Body of pancreas (tissue), 4 donors: ENCODE data around the gene DSCAM. TPM values are rescaled to one million over a fixed set of nuclear protein-coding genes. Genes with fewer than 3 reads are reported as not detected.

Source experiments
- ATAC-seq: fragments of 150-250 bp; one replicate; pipeline ENCODE4 v1.9.1; 2016
- DNase-seq, 4 donors: peaks; one replicate each; pipeline ENCODE4 v3.0.0-alpha.2; 2019
- H3K27ac ChIP-seq, 4 donors: fragments of 200-600 bp; sonication (generic); 1 replicate in 3 of 4; 2 replicates in 1 of 4; pipeline versions ENCODE4 v1.5.1 to v1.6.1; 2016 to 2019; ENCODE audit warnings: mild to moderate bottlenecking in 1 of 4, mixed read lengths in 1 of 4, moderate library complexity in 1 of 4
- H3K27me3 ChIP-seq, 2 donors: fragments of 200-600 bp; sonication (generic); one replicate each; pipeline ENCODE4 v1.6.0; 2016; ENCODE audit warnings: mild to moderate bottlenecking in 1 of 2
- H3K36me3 ChIP-seq, 2 donors: fragments of 200-600 bp; sonication (generic); replicated peaks in 1 of 2; 2 replicates each; pipeline ENCODE4 v1.5.1; 2016; ENCODE audit warnings: low read depth in 2 of 2; ENCODE audit not compliant: insufficient read depth in 1 of 2
- H3K4me1 ChIP-seq: fragments of 200-600 bp; sonication (generic); one replicate; pipeline ENCODE4 v1.6.0; 2016
- H3K4me3 ChIP-seq, 2 donors: fragments of 200-600 bp; sonication (generic); 1 replicate in 1 of 2; 2 replicates in 1 of 2; pipeline ENCODE4 v1.5.1; 2016 to 2019
- H3K9me3 ChIP-seq, 3 donors: fragments of 200-600 bp; sonication (generic); 1 replicate in 2 of 3; 2 replicates in 1 of 3; pipeline ENCODE4 v1.5.1; 2016
- CTCF ChIP-seq, 7 experiments: fragments of 450-650 bp in 4 of 7; fragments of 200-600 bp in 3 of 7; sonication (generic) in 3 of 7; IDR thresholded peaks; one replicate each; pipeline ENCODE4 v1.5.1; 2016 to 2019; ENCODE audit warnings: antibody characterized with exemption in 7 of 7
- POLR2A ChIP-seq, 3 donors: fragments of 450-650 bp; IDR thresholded peaks; one replicate each; pipeline ENCODE4 v1.6.1; 2016; ENCODE audit warnings: antibody characterized with exemption in 3 of 3, mild to moderate bottlenecking in 2 of 3
- WGBS, 2 donors: methylation state at CpG; one replicate each; pipeline ENCODE4 v1.1.5; 2017; 5-methylcytosine and 5-hydroxymethylcytosine counted together
- intact Hi-C: fragments of 100-400 bp; cut with DNase I; formaldehyde crosslinking; loops from one replicate; pipeline ENCODE4 v1.15.1; 2023
- total RNA-seq, 2 donors: library from RNA; depleted of rRNA; stranded (reverse); fragments of >200 nt; gene quantifications; one replicate each; pipeline ENCODE4 v1.1.0, GENCODE V29; 2016

DSCAM gene
- total RNA-seq, 2 donors from 2014 or later = 0.26 TPM; not detected in 1

- no peaks in the 10 kb centered on the region for H3K4me1 ChIP-seq
- TF ChIP-seq POLR2A (IDR thresholded peaks at IDR 0.05) = no peak
- TF ChIP-seq CTCF (IDR thresholded peaks at IDR 0.05) = no peak
- ATAC-seq (no peak), DNase-seq (no peak)
- H3K36me3 ChIP-seq = no peaks in the 10 kb centered on the region
- H3K27me3 ChIP-seq = no peaks in the 10 kb centered on the region
- H3K4me3 ChIP-seq = no peak overlapping the region
- intact Hi-C loops = no loop called here
- H3K9me3 ChIP-seq = no peaks in the 10 kb centered on the region
- H3K27ac ChIP-seq = no peak overlapping the region
- 67 to 72% methylated on average over 7 of the region's 7 CpGs for WGBS, 2 donors
These were observed 35.4 kb upstream of the DSCAM start for GRCh38 chr21:40882192-40882915.

- no peaks in the 10 kb centered on the region for H3K4me1 ChIP-seq
- no peak overlapping the region for H3K27ac ChIP-seq
- no peak for ATAC-seq
- no peaks in the 10 kb centered on the region for H3K27me3 ChIP-seq
- WGBS, 2 donors = 26 to 29% methylated on average over 2 of the region's 2 CpGs
- H3K9me3 ChIP-seq = no peaks in the 10 kb centered on the region
- no peak overlapping the region for H3K4me3 ChIP-seq
- TF ChIP-seq POLR2A (IDR thresholded peaks at IDR 0.05) (no peak), CTCF (IDR thresholded peaks at IDR 0.05) (no peak)
- DNase-seq = no peak
- no peaks in the 10 kb centered on the region for H3K36me3 ChIP-seq
- intact Hi-C loops = no loop called here
These were observed 34.8 kb upstream of the DSCAM start for GRCh38 chr21:40881767-40882166.

- TF ChIP-seq CTCF (IDR thresholded peaks at IDR 0.05) = no peak
- no peak for TF ChIP-seq POLR2A (IDR thresholded peaks at IDR 0.05)
- WGBS, 2 donors = 61 to 73% methylated on average over 1 of the region's 1 CpG
- Histone ChIP-seq H3K9me3 (no peaks in the 10 kb centered on the region), H3K4me3 (no peak overlapping the region), H3K27me3 (no peaks in the 10 kb centered on the region), H3K4me1 (no peaks in the 10 kb centered on the region), H3K27ac (no peak overlapping the region), H3K36me3 (no peaks in the 10 kb centered on the region)
- intact Hi-C loops = no loop called here
- DNase-seq (no peak), ATAC-seq (no peak)
These were observed 24.1 kb upstream of the DSCAM start for GRCh38 chr21:40871099-40871498.

GRCh38 chr21:40863839-40864238 is 16.9 kb upstream of the DSCAM start:
- Histone ChIP-seq H3K27ac (no peak overlapping the region), H3K27me3 (no peaks in the 10 kb centered on the region), H3K36me3 (no peaks in the 10 kb centered on the region), H3K9me3 (no peaks in the 10 kb centered on the region), H3K4me1 (no peaks in the 10 kb centered on the region), H3K4me3 (no peak overlapping the region)
- no peak for DNase-seq
- no peak for ATAC-seq
- intact Hi-C loops = no loop called here
- WGBS, 2 donors = 78 to 92% methylated on average over 4 of the region's 4 CpGs
- TF ChIP-seq CTCF (IDR thresholded peaks at IDR 0.05) (no peak), POLR2A (IDR thresholded peaks at IDR 0.05) (no peak)

GRCh38 chr21:40858517-40858916 is 11.6 kb upstream of the DSCAM start:
- ATAC-seq (no peak), DNase-seq (no peak)
- Histone ChIP-seq H3K9me3 (no peaks in the 10 kb centered on the region), H3K36me3 (no peaks in the 10 kb centered on the region), H3K4me3 (no peak overlapping the region), H3K4me1 (no peaks in the 10 kb centered on the region), H3K27ac (no peak overlapping the region), H3K27me3 (no peaks in the 10 kb centered on the region)
- intact Hi-C loops = no loop called here
- TF ChIP-seq POLR2A (IDR thresholded peaks at IDR 0.05) (no peak), CTCF (IDR thresholded peaks at IDR 0.05) (no peak)
